HG02763 (cell line): Measurements from ENCODE around the gene MFSD6.
A peak's percentile ranks its signal among the peaks of the same experiment; 100 is the strongest.

ENCODE experiments used
- ATAC-seq: cut with Tn5 transposase; IDR thresholded peaks from one replicate; pipeline ENCODE4 v1.9.1; 2021; ENCODE audit warnings: mild to moderate bottlenecking, moderate library complexity; ENCODE audit not compliant: unreplicated experiment

Gene MFSD6

GRCh38 chr2:190432567-190433231 lies 24.5 kb downstream of the MFSD6 start:
- ATAC-seq: peak; percentile 67

GRCh38 chr2:190435031-190435670 lies 27.0 kb downstream of the MFSD6 start:
- no peak for ATAC-seq

- ATAC-seq: no peak
Measured at GRCh38 chr2:190436557-190436956, 28.4 kb downstream of the MFSD6 start.

GRCh38 chr2:190440113-190440512 lies 32.0 kb downstream of the MFSD6 start:
- no peak for ATAC-seq

GRCh38 chr2:190441564-190441963 lies 33.4 kb downstream of the MFSD6 start:
- ATAC-seq: no peak

- ATAC-seq: no peak
Measured at GRCh38 chr2:190443055-190443454, 34.9 kb downstream of the MFSD6 start.

- no peak for ATAC-seq
Measured at GRCh38 chr2:190443778-190444481, 35.8 kb downstream of the MFSD6 start.

- ATAC-seq: no peak
Measured at GRCh38 chr2:190444976-190445375, 36.8 kb downstream of the MFSD6 start.

GRCh38 chr2:190446193-190446592 lies 38.0 kb downstream of the MFSD6 start:
- no peak for ATAC-seq

GRCh38 chr2:190446750-190447516 lies 38.8 kb downstream of the MFSD6 start:
- ATAC-seq: no peak

GRCh38 chr2:190447766-190448165 lies 39.6 kb downstream of the MFSD6 start:
- ATAC-seq: no peak

GRCh38 chr2:190449925-190450324 lies 41.8 kb downstream of the MFSD6 start:
- ATAC-seq: no peak

- ATAC-seq: no peak
Measured at GRCh38 chr2:190450363-190450762, 42.2 kb downstream of the MFSD6 start.

- no peak for ATAC-seq
Measured at GRCh38 chr2:190451561-190452176, 43.5 kb downstream of the MFSD6 start.

GRCh38 chr2:190452433-190452832 lies 44.3 kb downstream of the MFSD6 start:
- no peak for ATAC-seq

- ATAC-seq: no peak
Measured at GRCh38 chr2:190454795-190455194, 46.6 kb downstream of the MFSD6 start.

- no peak for ATAC-seq
Measured at GRCh38 chr2:190455358-190456095, 47.4 kb downstream of the MFSD6 start.

- ATAC-seq: no peak
Measured at GRCh38 chr2:190456833-190457232, 48.7 kb downstream of the MFSD6 start.

- ATAC-seq: no peak
Measured at GRCh38 chr2:190457256-190457655, 49.1 kb downstream of the MFSD6 start.
